HEK293 (cell line): Measurements from ENCODE around the gene MRPS11.
A peak's percentile ranks its signal among the peaks of the same experiment; 100 is the strongest.

Experiments used
- PRDM2 ChIP-seq: fragments of 450-650 bp; formaldehyde crosslinking; IDR thresholded peaks from 2 replicates; pipeline ENCODE4 v1.5.1; 2016; ENCODE audit warnings: missing biosample characterization, missing genetic modification characterization, borderline replicate concordance
- REST ChIP-seq: fragments of 450-650 bp; formaldehyde crosslinking; IDR thresholded peaks from 2 replicates; pipeline ENCODE4 v1.5.1; 2016; ENCODE audit warnings: missing biosample characterization, missing genetic modification characterization
- ZEB2 ChIP-seq: fragments of 450-650 bp; formaldehyde crosslinking; IDR thresholded peaks from 2 replicates; pipeline ENCODE4 v1.5.1; 2016; ENCODE audit warnings: missing biosample characterization, missing genetic modification characterization
- ZNF133 ChIP-seq: fragments of 450-650 bp; formaldehyde crosslinking; IDR thresholded peaks from 2 replicates; pipeline ENCODE4 v1.5.1; 2016; ENCODE audit warnings: missing biosample characterization, missing genetic modification characterization
- ZNF621 ChIP-seq: fragments of 450-650 bp; formaldehyde crosslinking; IDR thresholded peaks from 2 replicates; pipeline ENCODE4 v1.5.1; 2017; ENCODE audit warnings: missing biosample characterization, missing genetic modification characterization
- TF ChIP-seq, protein P1 (sequence below): fragments of 450-650 bp; formaldehyde crosslinking; IDR thresholded peaks from 2 replicates; pipeline ENCODE4 v1.5.1; 2016; ENCODE audit warnings: missing biosample characterization, missing genetic modification characterization

GRCh38 chr15:88450125-88450798 lies 17.2 kb upstream of the MRPS11 start:
- TF ChIP-seq, protein P1, sequence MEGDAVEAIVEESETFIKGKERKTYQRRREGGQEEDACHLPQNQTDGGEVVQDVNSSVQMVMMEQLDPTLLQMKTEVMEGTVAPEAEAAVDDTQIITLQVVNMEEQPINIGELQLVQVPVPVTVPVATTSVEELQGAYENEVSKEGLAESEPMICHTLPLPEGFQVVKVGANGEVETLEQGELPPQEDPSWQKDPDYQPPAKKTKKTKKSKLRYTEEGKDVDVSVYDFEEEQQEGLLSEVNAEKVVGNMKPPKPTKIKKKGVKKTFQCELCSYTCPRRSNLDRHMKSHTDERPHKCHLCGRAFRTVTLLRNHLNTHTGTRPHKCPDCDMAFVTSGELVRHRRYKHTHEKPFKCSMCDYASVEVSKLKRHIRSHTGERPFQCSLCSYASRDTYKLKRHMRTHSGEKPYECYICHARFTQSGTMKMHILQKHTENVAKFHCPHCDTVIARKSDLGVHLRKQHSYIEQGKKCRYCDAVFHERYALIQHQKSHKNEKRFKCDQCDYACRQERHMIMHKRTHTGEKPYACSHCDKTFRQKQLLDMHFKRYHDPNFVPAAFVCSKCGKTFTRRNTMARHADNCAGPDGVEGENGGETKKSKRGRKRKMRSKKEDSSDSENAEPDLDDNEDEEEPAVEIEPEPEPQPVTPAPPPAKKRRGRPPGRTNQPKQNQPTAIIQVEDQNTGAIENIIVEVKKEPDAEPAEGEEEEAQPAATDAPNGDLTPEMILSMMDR = peak; percentile 65
- TF ChIP-seq ZNF133 (tag by site-specific recombination) = no peak
- no peak for TF ChIP-seq ZEB2 (tag by site-specific recombination)
- no peak for TF ChIP-seq ZNF621 (tag by site-specific recombination)
- TF ChIP-seq PRDM2 (tag by site-specific recombination) = no peak
- TF ChIP-seq REST (tag by site-specific recombination) = no peak
